ENCODE data around the gene DYSF.

DNA sequence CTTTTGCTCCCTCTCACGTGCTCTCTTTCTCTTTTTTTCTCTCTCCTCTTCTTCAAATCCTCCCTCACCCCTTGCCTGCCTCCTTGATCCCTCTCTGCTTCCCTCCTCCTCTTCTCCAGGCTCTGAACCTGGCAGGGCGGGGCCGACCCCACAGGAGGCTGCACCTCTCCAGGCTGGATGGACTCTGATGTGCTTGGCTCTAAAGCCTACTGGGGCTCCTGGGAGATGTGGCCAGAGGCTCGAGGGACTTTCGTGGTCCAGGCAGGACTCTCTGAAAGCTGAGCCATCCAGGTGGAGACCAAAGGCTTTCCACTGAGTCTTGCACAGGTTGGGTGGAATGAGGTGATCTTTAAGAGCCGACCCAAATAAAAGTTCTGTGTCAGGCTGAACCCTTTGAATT is 25.4 kb downstream of the DYSF start:
- TF ChIP-seq CTCF (IDR thresholded peaks at IDR 0.05; ENCODE audit: low read length) (no peak), EZH2 (optimal IDR thresholded peaks at IDR 0.05; ENCODE audit: low read depth, low read length) (no peak)
